GM23248 (cell line): ENCODE results near the gene VPS13A.

Experiments
- EZH2 ChIP-seq: fragments of 200-600 bp; sonication (generic); IDR thresholded peaks from 2 replicates; pipeline ENCODE4 v1.6.1; 2018; ENCODE audit warnings: antibody characterized with exemption, mild to moderate bottlenecking; ENCODE audit not compliant: insufficient read depth, poor library complexity, severe bottlenecking
- EZH2phosphoT487 ChIP-seq: fragments of 200-600 bp; sonication (generic); IDR thresholded peaks from 2 replicates; pipeline ENCODE4 v1.6.1; 2018; ENCODE audit warnings: antibody characterized with exemption, moderate library complexity, mild to moderate bottlenecking, low read depth; ENCODE audit not compliant: insufficient read depth

GRCh38 chr9:77210116-77210515 is 32.8 kb downstream of the VPS13A start:
- TF ChIP-seq EZH2: no peak
- TF ChIP-seq EZH2phosphoT487: no peak
